GM12891 (cell line): ENCODE results near the gene MRPL16.

Source experiments
- POLR2A ChIP-seq: IDR thresholded peaks from 2 replicates; pipeline ENCODE4 v1.6.1; 2011; ENCODE audit warnings: low read depth, low read length, control low read depth
- POLR2AphosphoS5 ChIP-seq: IDR thresholded peaks from 2 replicates; pipeline ENCODE4 v1.6.1; 2011; ENCODE audit warnings: low read depth, low read length, control low read depth

DNA sequence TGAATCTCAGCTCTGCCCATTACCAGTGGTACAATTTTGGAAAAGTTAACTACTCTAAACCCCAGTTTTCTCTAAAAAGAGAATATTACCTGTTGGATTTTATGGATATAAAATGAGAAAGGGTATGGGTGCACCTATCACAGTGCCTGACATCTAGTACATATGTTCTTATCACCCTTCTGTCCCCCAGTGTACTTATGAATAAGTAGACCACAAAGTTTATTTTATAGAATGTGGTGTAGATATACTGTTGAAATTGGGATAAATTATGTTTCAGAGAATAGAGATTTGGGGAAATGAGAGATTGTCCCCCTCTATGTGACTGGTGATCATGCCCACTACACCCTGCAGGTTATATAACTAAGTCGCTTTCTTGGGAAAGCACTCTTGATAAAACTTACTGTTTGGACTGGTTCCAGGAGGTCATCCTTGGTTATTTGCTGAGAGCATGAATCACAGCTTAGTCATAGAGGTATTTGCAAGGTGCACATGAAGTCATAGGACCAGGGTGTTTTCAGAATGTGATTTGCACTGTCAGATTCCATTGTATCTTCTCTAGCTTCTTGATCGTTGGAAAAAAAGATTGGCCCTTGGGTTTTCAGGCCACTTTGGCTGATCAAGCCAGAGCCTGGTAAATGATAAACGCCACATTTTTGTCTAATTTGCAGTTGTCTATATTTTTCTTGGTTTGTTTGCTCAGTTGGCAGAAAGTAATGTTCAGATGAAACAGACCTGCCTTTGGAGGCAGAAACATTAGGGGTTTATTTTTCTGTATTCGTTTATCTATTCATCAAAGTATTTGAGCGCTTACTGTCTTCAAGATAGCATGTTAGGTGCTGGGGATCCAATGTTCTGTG is 34.1 kb downstream of the MRPL16 start:
- TF ChIP-seq POLR2A, result no peak
- TF ChIP-seq POLR2AphosphoS5, result no peak
